SIG-M5 treated with dmso at 0.1 percent for 504 hours (cell line): Measurements from ENCODE around the gene TAF11L5.
"Not testable (repeated sequence)": the region's sequence is repeated elsewhere in the genome, so short reads cannot be mapped to it uniquely, and the experiment has no call there.

ENCODE experiments used
- DNase-seq: peaks from one replicate; lab custom pipeline; 2025; ENCODE audit not compliant: unreplicated experiment; lab: John Stamatoyannopoulos, UW

Gene TAF11L5

GRCh38 chr5:17524935-17525334 is at the start of gene TAF11L5:
Gene TAF11L5 (plus strand): TSS chr5:17525235.
- not testable (repeated sequence) for DNase-seq

GRCh38 chr5:17477043-17477442 is 48.0 kb upstream of the TAF11L5 start:
- no peak for DNase-seq

GRCh38 chr5:17477573-17478265 is 47.3 kb upstream of the TAF11L5 start:
- DNase-seq = no peak

GRCh38 chr5:17481378-17481777 is 43.7 kb upstream of the TAF11L5 start:
- DNase-seq = no peak

GRCh38 chr5:17482790-17483189 is 42.2 kb upstream of the TAF11L5 start:
- DNase-seq = no peak

GRCh38 chr5:17486464-17487173 is 38.4 kb upstream of the TAF11L5 start:
- not testable (repeated sequence) for DNase-seq

- DNase-seq = no peak
These were observed 37.9 kb upstream of the TAF11L5 start for GRCh38 chr5:17487174-17487512.

GRCh38 chr5:17491257-17491656 is 33.8 kb upstream of the TAF11L5 start:
- DNase-seq = not testable (repeated sequence)

GRCh38 chr5:17492770-17493169 is 32.3 kb upstream of the TAF11L5 start:
- DNase-seq = no peak

- DNase-seq = no peak
These were observed 27.6 kb upstream of the TAF11L5 start for GRCh38 chr5:17497446-17497845.

- not testable (repeated sequence) for DNase-seq
These were observed 27.1 kb upstream of the TAF11L5 start, which contains the start of gene TAF11L2 for GRCh38 chr5:17497931-17498330. Gene TAF11L2 (plus strand): TSS chr5:17498231.

- DNase-seq = no peak
These were observed 13.2 kb upstream of the TAF11L5 start for GRCh38 chr5:17511775-17512325.

GRCh38 chr5:17517526-17517925 is 7.5 kb upstream of the TAF11L5 start:
- not testable (repeated sequence) for DNase-seq

GRCh38 chr5:17518067-17518466 is 7.0 kb upstream of the TAF11L5 start, which contains the start of gene TAF11L3:
Gene TAF11L3 (plus strand): TSS chr5:17518367.
- DNase-seq = not testable (repeated sequence)

- not testable (repeated sequence) for DNase-seq
These were observed 5.5 kb upstream of the TAF11L5 start for GRCh38 chr5:17519508-17519907.

GRCh38 chr5:17521501-17521900 is 3.5 kb upstream of the TAF11L5 start, which contains the start of gene TAF11L4:
Gene TAF11L4 (plus strand): TSS chr5:17521801.
- not testable (repeated sequence) for DNase-seq

GRCh38 chr5:17526504-17526903 is 1.5 kb downstream of the TAF11L5 start:
- not testable (repeated sequence) for DNase-seq

- not testable (repeated sequence) for DNase-seq
These were observed 3.3 kb downstream of the TAF11L5 start, which contains the start of gene TAF11L6 for GRCh38 chr5:17528369-17528768. Gene TAF11L6 (plus strand): TSS chr5:17528669.
